K562 (cell line): ENCODE results near the gene PRDM12.
A peak's percentile ranks its signal among the peaks of the same experiment; 100 is the strongest.

Experiments
- ATF7 ChIP-seq: fragments of 450-650 bp; IDR thresholded peaks from 2 replicates; pipeline ENCODE4 v1.7.1; 2014; ENCODE audit warnings: mild to moderate bottlenecking, moderate library complexity
- CTBP1 ChIP-seq: fragments of 450-650 bp; IDR thresholded peaks from 2 replicates; pipeline ENCODE4 v1.6.1; 2016; ENCODE audit warnings: borderline replicate concordance
- GABPA ChIP-seq: fragments of 200-800 bp; sonication (Bioruptor generic); conservative IDR thresholded peaks from 2 replicates; pipeline ENCODE4 v1.6.1; 2016; ENCODE audit warnings: low read depth, missing genetic modification characterization, missing compliant biosample characterization
- HDAC2 ChIP-seq: fragments of 450-650 bp; IDR thresholded peaks from 2 replicates; pipeline ENCODE4 v1.6.1; 2016; ENCODE audit warnings: mild to moderate bottlenecking
- POLR2AphosphoS5 ChIP-seq: IDR thresholded peaks from 2 replicates; pipeline ENCODE4 v1.6.1; 2011; ENCODE audit warnings: mild to moderate bottlenecking, low read depth, low read length, moderate library complexity; ENCODE audit not compliant: control insufficient read depth, insufficient read depth
- SMC3 ChIP-seq: conservative IDR thresholded peaks from 2 replicates; pipeline ENCODE4 v1.6.1; 2011; ENCODE audit warnings: low read depth, low read length, improper control_type of control experiment; ENCODE audit not compliant: insufficient read depth
- TAF15 ChIP-seq: fragments of 200-400 bp; formaldehyde crosslinking; IDR thresholded peaks from 2 replicates; pipeline ENCODE4 v1.6.1; 2017; ENCODE audit warnings: mild to moderate bottlenecking, low read depth, low read length, moderate library complexity
- TEAD1 ChIP-seq, 2 experiments: fragments of 450-650 bp in 1 of 2; sonication (generic) in 1 of 2; formaldehyde crosslinking; IDR thresholded peaks; 2 replicates each; pipeline versions ENCODE4 v1.4.0 to v1.8.0; 2020 to 2022; ENCODE audit warnings: mild to moderate bottlenecking in 2 of 2, missing genetic modification reagents in 1 of 2
- ZNF449 ChIP-seq: fragments of 250-450 bp; sonication (Bioruptor Pico); IDR thresholded peaks from 2 replicates; pipeline ENCODE4 v1.8.0; 2022; ENCODE audit warnings: moderate library complexity, mild to moderate bottlenecking, inconsistent platforms
- TF ChIP-seq, protein P1 (sequence below), 3 experiments: IDR thresholded peaks in 2 of 3; conservative IDR thresholded peaks in 1 of 3; 2 replicates each; pipeline ENCODE4 v1.5.1; 2011 to 2012; ENCODE audit warnings: low read length in 3 of 3, mild to moderate bottlenecking in 3 of 3, control low read depth in 2 of 3, improper control_type of control experiment in 1 of 3, inconsistent platforms in 1 of 3, low read depth in 1 of 3, mixed read lengths in 1 of 3, moderate library complexity in 1 of 3; ENCODE audit not compliant: insufficient read depth in 2 of 3

DNA sequence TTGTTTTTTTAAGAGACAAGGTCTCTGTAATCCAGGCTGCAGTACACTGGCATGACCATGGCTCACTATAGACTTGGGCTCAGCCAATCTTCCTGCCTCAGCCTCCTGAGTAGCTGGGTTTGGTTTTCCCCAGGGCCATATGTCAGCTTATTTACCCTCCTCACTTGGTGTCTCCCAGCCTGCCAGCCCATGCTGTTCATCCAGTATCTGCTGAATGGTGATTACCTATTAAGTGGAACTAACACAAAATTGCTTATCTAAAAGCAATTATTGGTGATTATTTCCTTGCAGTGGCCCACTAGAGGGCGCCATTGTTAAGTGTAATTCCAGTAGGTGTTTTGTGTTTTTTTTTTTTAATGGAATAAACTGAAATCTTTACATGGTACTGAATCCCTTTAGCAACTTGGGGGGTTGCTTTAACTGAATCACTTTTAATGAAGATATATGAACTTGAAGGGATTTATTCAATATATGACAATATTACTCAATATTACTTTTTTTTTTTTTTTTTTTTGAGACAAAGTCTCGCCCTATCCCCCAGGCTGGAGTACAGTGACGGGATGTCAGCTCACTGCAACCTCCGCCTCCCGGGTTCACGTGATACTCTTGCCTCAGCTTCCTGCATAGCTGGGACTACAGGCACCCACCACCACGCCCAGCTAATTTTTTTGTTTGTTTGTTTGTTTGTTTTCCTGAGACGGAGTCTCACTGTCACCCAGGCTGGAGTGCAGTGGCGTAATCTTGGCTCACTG lies 43.0 kb downstream of the PRDM12 start:
- TF ChIP-seq HDAC2, result no peak
- TF ChIP-seq, protein P1, sequence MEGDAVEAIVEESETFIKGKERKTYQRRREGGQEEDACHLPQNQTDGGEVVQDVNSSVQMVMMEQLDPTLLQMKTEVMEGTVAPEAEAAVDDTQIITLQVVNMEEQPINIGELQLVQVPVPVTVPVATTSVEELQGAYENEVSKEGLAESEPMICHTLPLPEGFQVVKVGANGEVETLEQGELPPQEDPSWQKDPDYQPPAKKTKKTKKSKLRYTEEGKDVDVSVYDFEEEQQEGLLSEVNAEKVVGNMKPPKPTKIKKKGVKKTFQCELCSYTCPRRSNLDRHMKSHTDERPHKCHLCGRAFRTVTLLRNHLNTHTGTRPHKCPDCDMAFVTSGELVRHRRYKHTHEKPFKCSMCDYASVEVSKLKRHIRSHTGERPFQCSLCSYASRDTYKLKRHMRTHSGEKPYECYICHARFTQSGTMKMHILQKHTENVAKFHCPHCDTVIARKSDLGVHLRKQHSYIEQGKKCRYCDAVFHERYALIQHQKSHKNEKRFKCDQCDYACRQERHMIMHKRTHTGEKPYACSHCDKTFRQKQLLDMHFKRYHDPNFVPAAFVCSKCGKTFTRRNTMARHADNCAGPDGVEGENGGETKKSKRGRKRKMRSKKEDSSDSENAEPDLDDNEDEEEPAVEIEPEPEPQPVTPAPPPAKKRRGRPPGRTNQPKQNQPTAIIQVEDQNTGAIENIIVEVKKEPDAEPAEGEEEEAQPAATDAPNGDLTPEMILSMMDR (IDR thresholded peaks at IDR 0.05 in 2 of 3, conservative IDR thresholded peaks at IDR 0.05 in 1 of 3; ENCODE audit: insufficient read depth in 2 of 3, low read depth in 1 of 3, low read length in 3 of 3), result peak; percentile 54 to 84 (median 75); a peak in 5 of 6 replicates
- TF ChIP-seq TEAD1 (CRISPR knock-in tag; IDR thresholded peaks at IDR 0.05), result no peak
- TF ChIP-seq ZNF449 (CRISPR knock-in tag), result no peak
- TF ChIP-seq ATF7, result no peak
- TF ChIP-seq CTBP1, result no peak
- TF ChIP-seq GABPA (tag), result no peak
- no peak for TF ChIP-seq TAF15
- no peak for TF ChIP-seq POLR2AphosphoS5
- TF ChIP-seq SMC3, result no peak
